Kidney capillary endothelial cell (primary cell): Measurements from ENCODE around the gene PGRMC1.
"Not testable (repeated sequence)": the region's sequence is repeated elsewhere in the genome, so short reads cannot be mapped to it uniquely, and the experiment has no call there.

Experiments used
- DNase-seq: peaks from one replicate; pipeline ENCODE4 v3.0.0-alpha.2; 2018; ENCODE audit warnings: low spot score

Gene PGRMC1

DNA sequence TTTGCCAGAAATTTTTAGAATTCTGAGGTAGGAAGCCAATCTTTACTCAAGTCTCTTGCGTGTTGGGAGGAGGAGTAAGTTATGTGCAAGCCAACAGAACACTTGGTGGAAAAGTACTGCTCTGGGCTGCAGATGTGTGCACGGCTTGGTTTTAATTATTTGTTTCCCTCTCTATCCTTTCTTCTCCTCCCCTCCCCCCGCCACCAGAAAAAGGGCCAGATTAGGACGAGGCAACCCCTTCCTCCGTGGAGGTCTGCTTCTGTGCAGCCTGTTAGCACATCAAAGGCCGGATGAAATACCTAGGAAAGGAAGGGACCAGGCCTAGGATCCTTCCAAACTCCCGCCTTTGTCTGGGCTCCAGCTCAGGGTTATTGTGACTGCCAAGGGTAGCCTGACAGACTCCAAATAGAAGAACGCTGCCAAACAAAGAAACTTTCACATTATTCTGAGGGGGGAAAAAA lies 1.0 kb upstream of the PGRMC1 start:
- DNase-seq: no peak

DNA sequence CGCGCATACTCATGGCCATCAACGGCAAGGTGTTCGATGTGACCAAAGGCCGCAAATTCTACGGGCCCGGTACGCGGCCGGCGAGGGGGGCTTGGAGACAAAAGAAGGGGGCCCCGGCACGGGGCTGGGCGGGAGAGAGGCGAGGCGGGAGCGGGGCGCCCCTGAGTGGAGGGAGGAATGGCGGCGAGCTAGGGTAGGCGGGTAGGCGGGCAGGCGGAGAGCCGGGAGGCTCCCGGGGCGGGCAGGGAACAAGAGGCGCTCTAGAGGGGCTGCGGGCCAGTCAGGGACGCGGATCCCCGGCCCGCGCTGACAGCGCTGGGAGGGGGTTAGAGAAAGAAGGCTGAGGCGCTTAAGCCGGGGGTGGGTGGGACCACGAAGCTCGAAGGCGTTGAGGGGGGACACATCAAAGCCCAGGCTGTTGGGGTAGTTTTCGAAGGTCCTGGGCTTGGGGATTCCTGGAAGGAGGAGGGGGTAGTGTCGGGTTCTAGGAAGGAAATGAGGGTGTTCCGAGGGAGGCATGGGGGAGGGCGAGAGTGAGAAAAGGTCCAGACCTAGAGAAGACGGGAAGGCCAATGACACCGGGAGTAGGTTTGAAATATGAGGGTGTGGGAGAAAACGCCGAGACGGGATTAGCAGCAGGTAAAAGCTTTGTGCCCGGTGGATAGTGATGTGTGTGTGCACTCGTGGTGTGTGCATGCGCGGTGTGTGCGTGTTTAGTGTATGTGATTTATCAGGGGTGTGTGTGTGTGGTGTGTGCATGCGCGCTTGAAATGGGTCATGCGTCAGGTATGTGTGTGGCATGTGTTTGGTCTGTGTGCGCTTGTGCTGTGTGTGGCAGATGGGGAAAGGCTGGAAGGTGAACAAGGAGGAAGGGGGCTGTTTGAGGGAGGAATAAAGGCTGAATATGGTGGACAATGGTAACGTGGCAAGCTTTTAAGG lies 807 bp downstream of the PGRMC1 start:
- DNase-seq: no peak

DNA sequence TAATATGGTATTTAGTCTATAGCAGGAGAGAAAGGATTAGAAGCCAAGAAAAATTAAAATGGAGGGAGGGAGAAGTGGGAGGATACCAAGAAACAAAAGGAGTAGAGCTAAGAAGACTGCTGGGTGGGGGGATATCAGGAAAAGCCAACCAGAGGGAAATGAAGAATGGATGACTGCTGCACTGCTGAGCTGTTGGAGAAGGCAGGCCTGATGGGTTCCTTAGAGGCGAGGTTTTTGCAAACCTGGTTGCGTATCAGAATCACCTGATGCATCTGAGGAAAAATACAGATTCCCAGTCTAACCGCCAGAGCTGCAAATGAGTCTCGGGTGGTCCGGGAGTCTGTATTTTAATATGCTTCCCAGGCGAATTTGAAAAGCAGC lies 1.5 kb downstream of the PGRMC1 start:
- no peak for DNase-seq

DNA sequence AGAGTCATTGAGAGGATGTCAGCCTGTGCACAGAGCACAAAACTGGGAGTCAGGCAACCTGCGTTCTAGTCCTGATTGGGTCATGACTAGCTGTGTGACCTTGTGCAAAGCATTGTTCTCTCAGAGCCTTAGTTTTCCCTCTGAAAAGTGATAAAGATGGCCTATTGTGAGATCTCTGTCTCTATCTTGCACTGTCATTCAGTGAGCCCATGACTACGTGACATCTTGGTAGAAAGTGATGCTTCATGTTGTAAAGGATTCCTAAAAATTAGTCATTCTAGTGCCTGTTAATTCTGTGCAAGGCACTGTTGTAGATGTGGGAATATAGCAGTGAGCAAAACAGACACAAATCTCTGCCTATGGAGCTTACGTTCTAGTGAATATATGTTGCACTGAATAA lies 2.5 kb downstream of the PGRMC1 start:
- DNase-seq: no peak

DNA sequence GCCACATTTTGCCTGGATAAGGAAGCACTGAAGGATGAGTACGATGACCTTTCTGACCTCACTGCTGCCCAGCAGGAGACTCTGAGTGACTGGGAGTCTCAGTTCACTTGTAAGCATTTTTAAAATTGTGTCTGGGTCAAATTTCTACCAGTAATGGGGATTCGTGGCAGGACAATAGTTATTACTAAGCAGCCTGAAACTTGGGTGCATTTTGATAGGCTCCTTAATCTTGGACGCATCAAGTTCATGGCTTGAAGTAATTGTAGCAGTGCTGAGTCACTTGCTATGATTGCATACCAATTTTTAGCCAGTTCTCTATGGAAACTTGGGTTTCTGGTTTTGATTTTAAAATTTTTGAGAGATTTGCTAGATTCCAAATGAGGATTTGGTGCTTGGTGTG lies 4.3 kb downstream of the PGRMC1 start:
- DNase-seq: no peak

DNA sequence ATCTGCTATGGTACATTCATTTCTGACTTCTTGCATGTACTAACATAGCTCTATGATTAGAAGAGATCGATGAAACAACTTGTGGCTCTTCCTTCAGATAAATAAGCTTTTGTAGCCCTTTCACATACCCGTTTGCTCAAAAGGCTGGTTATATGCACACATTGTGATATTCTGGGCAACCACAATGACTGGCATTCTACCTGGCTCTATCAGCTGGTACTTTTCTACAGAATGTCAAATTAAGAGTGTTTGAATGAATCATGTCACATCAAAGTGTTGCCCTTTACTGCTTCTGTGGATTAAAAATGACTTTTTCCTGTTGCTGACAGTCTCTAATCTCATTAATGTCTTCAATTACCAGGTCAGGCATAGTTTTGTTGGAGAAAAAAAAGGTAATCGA lies 11.6 kb downstream of the PGRMC1 start:
- DNase-seq: no peak

DNA sequence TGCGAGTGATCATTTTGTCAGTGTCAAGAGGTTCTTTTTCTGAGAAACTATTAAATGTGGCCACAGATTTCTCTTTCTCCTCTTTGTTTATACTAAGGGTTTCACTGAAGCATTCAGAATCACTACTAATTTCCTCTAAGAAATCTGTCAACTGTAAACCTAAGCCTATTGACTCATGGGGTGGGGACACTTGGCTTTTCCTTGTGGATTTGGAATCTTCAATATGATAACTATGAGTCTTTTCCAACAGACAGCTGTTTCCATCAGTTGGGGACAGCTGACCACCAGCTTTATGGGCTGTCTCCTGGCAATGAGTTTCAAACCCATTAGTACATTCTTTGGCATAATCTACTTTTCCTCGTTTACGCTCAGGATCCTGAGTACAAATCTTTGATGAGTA lies 13.8 kb downstream of the PGRMC1 start:
- no peak for DNase-seq

DNA sequence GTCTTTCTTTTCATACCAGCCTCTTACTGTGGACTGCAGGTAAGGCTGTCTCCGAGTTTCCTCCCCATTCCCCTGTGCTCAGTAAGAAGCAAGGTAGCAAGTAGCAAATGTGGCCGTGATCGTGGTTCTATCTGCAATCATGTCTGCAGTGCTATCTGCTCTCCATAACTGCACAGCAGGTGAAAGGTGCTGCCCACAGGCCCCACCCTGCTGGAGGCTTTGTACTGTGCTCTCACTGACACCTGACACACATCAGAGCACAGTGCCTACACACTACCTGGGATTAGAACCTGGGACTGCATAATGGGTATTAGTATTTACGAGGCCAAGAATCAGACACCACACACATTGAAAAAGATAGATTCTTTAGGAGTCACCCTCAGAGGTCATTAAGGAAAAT lies 15.3 kb downstream of the PGRMC1 start:
- no peak for DNase-seq

DNA sequence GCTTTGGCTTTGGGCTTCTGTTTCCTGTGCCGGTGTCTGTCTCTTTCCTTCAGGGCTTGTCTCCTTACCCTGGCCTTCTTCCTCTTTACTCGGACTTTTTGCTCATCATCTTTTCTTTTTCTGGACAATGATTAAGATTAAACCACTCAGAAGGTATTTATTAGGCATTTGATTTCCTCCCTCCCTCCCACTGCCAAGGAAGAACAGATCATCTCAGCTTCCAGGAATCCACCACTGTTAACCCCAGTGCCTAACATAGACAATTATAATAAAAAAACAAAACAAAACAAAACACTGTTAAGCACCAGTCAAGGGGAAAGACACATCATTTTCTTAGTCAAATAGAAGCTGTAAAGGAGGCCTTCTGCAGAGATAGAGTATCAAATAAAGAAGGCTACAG lies 16.6 kb downstream of the PGRMC1 start:
- no peak for DNase-seq

DNA sequence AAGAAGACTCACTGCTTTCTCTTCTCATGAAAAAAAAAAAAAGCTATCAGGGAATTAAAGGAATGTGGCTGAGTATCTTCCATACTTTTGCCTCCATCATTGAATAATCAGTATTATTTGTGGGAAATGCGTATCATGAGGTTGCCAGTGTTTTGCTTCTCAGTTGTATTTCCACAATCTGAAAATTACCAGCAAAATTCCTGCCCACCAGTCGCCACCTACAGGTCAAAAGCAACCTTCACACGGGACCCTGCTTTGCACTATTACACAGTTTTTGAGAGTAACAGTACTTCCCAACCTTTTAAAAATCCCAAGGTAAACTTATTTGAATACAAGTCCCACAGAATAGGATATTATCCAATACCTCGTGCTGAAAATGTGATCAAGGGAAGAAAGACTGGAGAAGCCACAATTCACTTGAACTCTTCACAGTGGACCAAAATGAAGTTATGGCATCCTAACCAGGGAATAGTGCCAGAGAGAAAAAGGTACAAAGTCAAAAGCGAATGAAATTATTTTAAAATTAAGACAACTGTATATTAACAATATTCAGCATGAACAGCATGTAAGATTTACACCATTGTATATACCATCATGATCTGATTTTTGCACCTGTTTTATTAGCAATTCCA lies 30.4 kb downstream of the PGRMC1 start:
- peak; percentile 18 for DNase-seq

DNA sequence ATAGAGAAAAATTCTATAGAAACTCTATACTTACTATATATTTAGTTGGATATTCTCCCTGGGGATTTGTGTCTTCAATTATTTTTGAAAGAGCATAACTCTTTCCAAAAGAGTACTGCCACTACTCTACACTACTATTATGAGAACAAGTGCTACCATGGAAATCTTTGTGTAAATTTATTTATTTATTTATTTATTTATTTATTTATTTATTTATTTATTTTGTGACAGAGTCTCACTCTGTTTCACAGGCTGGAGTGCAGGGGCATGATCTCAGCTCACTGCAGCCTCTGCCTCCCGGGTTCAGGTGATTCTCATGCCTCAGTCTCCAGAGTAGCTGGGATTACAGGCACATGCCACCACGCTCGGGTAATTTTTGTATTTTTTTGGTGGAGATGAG lies 31.0 kb downstream of the PGRMC1 start:
- DNase-seq: not testable (repeated sequence)

DNA sequence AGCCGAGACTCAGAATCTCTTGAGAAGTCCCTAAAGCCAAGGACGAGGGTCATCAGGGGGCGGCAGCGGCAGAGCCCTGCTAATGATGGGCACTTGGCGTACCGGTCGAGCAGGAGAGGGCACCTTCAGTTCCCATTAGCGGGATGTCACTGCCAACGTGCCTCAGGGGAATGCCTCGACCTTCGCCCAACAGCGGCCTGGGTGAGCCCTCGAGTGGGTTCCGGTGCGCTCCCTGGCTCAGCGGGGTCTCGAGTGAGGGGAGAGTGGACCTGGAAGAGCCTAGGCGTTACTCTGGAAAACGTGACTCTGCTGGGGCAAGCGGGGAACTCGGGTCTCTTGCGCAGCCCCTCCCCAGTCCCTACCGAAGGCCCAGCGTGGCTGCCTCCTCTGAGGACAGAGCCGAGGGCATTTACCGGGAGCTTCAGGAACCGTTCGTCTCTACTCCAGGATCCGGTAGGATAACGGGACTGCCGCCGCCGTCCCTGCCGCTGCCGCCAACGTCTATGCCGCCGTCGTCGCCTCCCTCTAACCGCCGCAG lies 36.9 kb downstream of the PGRMC1 start:
- DNase-seq: no peak

DNA sequence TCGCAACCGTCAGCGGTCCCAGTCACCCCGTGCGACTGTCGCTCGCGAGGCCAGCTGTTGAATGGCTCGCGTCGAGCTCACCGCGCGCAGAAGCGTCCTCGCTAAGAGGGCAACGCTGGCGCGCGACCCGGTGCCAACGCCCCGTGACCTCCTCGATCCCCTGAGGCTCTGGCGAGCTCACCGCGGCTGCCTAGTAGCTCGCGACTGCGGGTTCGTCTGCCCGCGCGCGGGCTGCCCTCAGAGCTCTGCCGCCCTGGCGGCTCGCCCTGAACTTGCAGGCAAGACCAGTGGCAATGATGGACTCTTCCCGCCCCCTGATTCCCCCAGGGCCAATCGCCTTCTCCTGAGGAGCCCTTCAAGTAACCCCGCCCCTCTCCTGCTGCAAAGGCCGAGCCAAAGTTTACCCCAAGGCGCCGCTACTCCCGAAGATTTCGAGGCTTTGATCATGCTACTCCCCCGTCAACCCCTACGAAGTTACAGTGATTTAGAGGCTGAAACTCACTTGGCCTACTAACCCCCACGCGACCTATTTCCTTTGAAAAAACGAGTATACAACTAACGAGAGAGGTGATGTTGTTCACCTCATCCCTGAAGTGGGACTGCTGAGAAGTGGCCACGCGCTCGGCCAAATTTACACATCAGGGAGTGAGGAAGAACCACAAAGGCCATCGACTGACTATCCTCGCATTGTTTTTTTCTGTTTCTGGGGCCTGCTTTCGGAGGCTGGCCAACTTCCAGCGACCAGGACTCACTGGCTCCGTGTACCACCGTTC lies 37.5 kb downstream of the PGRMC1 start:
- peak; percentile 30 for DNase-seq

DNA sequence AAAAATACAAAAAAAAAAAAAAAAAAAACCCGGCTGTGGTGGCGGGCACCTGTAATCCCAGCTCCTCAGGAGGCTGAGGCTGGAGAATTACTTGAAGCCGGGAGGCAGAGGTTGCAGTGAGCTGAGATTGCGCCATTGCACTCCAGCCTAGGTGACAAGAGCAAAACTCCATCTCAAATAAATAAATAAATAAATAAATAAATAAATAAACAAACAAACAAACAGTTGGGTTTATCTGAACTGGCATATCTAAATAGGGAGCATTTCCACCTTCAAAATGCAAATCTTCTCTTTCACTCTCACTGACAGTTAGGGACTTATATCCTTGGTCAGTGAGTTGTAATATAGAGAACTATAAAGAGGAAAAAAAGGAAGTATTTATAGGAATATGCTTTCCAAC lies 46.3 kb downstream of the PGRMC1 start:
- not testable (repeated sequence) for DNase-seq

DNA sequence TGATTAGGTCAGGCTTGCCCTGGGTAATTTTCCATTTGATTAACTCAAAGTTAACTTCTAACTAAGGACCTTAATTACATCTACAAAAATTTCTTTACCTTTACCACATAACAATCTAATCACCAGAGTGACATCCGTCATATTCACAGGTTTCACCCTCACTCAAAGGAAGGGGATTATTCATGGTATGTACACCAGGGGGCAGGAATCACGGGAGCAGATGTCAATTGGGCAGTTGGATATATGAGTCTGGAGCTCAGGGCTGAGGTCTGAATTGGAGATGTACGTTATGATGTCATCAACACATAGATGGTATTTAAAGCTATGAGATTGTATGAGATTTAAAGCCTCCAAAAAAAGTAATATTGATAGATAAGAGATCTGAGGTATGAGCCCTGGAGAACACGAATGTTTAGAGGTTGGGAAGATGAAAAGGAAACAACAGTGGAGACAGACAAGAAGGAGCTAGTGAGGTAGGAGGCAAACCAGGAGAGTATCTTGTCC lies 52.9 kb downstream of the PGRMC1 start:
- DNase-seq: no peak

DNA sequence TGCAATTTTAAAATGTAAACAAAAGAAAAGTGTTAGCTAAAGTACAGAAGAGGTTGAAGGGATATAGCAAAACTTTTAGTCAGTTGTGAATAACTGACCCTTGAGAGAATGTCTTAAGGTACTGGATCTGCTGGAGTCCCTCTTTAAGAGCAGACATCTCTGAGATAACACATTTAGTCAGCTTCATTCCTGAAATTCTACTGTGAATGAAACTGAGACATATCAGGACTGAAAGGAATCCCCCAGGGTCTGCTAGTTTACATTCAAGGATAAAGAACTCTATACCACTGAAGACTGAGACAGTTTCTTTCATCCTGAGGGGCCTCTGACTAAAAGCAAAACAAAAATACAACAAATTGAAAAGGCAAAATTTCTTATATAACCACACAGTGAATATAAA lies 54.4 kb downstream of the PGRMC1 start:
- DNase-seq: no peak

DNA sequence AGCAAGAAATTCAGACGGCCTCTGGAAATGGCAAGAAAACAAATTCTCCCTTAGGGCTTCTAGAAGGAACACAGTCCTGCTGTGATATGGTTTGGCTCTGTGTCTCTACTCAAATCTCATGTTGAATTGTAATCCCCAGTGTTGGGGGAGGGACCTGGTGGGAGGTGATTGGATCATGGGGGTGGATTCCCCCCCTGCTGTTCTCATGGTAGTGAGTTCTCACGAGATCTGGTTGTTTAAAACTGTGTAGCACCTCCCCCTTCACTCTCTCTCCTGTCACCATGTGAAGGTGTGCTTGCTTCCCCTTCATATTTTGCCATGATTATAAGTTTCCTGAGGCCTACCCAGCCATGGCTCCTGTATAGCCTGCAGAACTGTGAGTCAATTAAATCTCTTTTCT lies 55.2 kb downstream of the PGRMC1 start:
- DNase-seq: not testable (repeated sequence)

DNA sequence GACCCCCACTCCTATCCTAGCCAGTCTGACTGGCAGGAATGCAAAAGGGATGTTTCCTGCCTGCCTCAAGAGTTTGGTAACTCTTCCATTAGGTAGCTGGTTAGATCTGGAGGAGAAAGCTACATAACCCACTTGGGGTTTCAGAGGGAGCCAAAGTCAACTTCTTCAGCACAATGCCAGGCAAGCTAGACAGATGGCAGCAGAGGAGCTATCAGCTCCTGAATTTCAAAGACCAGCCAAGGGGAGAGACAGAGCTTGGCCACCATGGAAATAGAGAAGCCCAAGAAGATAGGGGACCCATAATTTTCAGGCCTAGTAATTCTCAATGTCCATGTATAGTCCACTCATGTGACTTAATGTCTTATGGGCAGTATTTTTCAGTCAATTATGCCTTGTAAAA lies 56.4 kb downstream of the PGRMC1 start:
- no peak for DNase-seq
